Measurements from ENCODE around the gene GRHL1.

GRHL1 gene

DNA sequence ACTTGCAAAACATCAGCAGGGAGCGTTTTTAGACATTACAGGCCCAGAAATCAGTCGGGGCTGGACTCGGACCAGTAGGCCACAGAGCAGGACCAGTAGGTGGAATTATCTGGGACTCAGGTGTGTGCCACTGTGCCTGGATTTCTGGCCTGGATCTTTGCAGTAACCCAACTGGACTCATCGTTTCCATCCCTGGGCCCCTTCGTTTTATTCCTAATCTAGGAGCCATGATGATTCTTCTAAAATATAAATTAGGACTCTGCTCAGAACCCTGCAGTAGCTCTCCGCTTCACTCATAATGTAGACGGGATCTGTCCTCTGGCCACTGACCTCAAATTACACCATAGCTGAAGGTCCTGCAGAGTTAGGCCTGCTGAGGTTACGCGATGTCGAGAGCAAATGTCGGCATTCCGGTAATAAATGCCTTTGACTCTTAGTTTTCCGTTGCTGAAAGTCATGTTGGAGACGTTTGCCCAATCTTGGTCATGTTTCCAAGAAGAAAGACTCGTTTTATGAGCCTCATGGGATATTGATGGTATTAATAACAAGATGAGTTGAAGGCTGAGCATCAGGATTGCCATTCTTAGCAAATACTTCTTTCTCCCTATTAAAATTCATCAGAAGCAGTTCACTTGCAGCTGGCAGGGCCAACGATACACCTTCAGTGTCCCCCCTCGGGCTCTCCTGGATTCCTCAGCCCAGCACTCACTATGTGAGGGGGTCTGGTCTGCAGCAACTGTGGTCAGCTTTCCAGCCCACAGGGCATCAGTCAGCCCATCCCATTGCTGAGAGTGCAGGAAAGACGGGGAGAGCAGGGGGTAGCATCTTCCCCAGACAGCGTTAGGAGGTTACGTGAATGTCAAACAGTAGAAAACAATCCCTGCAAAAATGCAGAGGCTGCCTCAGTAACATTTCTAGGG is 52.0 kb downstream of the GRHL1 start:
- ChIA-PET POLR2A (no interaction called here), CTCF (no interaction called here)
- H3K4me1 ChIP-seq (ENCODE audit: control insufficient read depth, insufficient read depth, low read length) = no peaks in the 10 kb centered on the region

More for the DNA sequence above, 52.0 kb downstream of the GRHL1 start:
- Histone ChIP-seq H3K36me3 (ENCODE audit: control insufficient read depth in 2 of 2, insufficient read depth in 1 of 2, low read length in 2 of 2) (peaks cover 13 to 29% of the 10 kb centered on the region in 2 experiments), H3K4me3 (ENCODE audit: low read depth, low read length) (no peak overlapping the region), H3K9me3 (ENCODE audit: control insufficient read depth, insufficient read depth, low read depth, low read length) (no peaks in the 10 kb centered on the region), H3K27ac (ENCODE audit: extremely low read depth, low read depth, low read length) (no peak overlapping the region)
- TF ChIP-seq, protein P1, sequence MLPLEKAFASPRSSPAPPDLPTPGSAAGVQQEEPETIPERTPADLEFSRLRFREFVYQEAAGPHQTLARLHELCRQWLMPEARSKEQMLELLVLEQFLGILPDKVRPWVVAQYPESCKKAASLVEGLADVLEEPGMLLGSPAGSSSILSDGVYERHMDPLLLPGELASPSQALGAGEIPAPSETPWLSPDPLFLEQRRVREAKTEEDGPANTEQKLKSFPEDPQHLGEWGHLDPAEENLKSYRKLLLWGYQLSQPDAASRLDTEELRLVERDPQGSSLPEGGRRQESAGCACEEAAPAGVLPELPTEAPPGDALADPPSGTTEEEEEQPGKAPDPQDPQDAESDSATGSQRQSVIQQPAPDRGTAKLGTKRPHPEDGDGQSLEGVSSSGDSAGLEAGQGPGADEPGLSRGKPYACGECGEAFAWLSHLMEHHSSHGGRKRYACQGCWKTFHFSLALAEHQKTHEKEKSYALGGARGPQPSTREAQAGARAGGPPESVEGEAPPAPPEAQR (tag by site-specific recombination; IDR thresholded peaks at IDR 0.05) = no peak
- no peak for TF ChIP-seq YY1 (tag by site-specific recombination; IDR thresholded peaks at IDR 0.05)
- TF ChIP-seq, protein P2, sequence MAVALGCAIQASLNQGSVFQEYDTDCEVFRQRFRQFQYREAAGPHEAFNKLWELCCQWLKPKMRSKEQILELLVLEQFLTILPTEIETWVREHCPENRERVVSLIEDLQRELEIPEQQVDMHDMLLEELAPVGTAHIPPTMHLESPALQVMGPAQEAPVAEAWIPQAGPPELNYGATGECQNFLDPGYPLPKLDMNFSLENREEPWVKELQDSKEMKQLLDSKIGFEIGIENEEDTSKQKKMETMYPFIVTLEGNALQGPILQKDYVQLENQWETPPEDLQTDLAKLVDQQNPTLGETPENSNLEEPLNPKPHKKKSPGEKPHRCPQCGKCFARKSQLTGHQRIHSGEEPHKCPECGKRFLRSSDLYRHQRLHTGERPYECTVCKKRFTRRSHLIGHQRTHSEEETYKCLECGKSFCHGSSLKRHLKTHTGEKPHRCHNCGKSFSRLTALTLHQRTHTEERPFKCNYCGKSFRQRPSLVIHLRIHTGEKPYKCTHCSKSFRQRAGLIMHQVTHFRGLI (tag by site-specific recombination; IDR thresholded peaks at IDR 0.05) = no peak
- no peak for TF ChIP-seq ZNF391 (tag by site-specific recombination; IDR thresholded peaks at IDR 0.05; ENCODE audit: borderline replicate concordance, low read depth)
- TF ChIP-seq ZNF416 (tag by site-specific recombination; IDR thresholded peaks at IDR 0.05) = no peak
- no peak for TF ChIP-seq ZNF2 (tag by site-specific recombination; IDR thresholded peaks at IDR 0.05)
- TF ChIP-seq, protein P3, sequence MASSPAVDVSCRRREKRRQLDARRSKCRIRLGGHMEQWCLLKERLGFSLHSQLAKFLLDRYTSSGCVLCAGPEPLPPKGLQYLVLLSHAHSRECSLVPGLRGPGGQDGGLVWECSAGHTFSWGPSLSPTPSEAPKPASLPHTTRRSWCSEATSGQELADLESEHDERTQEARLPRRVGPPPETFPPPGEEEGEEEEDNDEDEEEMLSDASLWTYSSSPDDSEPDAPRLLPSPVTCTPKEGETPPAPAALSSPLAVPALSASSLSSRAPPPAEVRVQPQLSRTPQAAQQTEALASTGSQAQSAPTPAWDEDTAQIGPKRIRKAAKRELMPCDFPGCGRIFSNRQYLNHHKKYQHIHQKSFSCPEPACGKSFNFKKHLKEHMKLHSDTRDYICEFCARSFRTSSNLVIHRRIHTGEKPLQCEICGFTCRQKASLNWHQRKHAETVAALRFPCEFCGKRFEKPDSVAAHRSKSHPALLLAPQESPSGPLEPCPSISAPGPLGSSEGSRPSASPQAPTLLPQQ (tag by site-specific recombination; IDR thresholded peaks at IDR 0.05) = no peak
- TF ChIP-seq ZNF16 (tag by site-specific recombination; IDR thresholded peaks at IDR 0.05; ENCODE audit: low read depth) = no peak
- no peak for TF ChIP-seq ZNF341 (tag by site-specific recombination; IDR thresholded peaks at IDR 0.05; ENCODE audit: low read depth)
- no peak for TF ChIP-seq ZNF701 (tag by site-specific recombination; IDR thresholded peaks at IDR 0.05)
- no peak for TF ChIP-seq ZNF354C (tag by site-specific recombination; IDR thresholded peaks at IDR 0.05; ENCODE audit: borderline replicate concordance, low read depth)
- TF ChIP-seq KLF10 (tag by site-specific recombination; IDR thresholded peaks at IDR 0.05) = no peak
- TF ChIP-seq, protein P4, sequence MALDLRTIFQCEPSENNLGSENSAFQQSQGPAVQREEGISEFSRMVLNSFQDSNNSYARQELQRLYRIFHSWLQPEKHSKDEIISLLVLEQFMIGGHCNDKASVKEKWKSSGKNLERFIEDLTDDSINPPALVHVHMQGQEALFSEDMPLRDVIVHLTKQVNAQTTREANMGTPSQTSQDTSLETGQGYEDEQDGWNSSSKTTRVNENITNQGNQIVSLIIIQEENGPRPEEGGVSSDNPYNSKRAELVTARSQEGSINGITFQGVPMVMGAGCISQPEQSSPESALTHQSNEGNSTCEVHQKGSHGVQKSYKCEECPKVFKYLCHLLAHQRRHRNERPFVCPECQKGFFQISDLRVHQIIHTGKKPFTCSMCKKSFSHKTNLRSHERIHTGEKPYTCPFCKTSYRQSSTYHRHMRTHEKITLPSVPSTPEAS (tag by site-specific recombination; IDR thresholded peaks at IDR 0.05) = no peak
- TF ChIP-seq, protein P5, sequence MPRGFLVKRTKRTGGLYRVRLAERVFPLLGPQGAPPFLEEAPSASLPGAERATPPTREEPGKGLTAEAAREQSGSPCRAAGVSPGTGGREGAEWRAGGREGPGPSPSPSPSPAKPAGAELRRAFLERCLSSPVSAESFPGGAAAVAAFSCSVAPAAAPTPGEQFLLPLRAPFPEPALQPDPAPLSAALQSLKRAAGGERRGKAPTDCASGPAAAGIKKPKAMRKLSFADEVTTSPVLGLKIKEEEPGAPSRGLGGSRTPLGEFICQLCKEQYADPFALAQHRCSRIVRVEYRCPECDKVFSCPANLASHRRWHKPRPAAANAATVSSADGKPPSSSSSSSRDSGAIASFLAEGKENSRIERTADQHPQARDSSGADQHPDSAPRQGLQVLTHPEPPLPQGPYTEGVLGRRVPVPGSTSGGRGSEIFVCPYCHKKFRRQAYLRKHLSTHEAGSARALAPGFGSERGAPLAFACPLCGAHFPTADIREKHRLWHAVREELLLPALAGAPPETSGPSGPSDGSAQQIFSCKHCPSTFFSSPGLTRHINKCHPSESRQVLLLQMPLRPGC (tag by site-specific recombination; IDR thresholded peaks at IDR 0.05) = no peak
- TF ChIP-seq, protein P6, sequence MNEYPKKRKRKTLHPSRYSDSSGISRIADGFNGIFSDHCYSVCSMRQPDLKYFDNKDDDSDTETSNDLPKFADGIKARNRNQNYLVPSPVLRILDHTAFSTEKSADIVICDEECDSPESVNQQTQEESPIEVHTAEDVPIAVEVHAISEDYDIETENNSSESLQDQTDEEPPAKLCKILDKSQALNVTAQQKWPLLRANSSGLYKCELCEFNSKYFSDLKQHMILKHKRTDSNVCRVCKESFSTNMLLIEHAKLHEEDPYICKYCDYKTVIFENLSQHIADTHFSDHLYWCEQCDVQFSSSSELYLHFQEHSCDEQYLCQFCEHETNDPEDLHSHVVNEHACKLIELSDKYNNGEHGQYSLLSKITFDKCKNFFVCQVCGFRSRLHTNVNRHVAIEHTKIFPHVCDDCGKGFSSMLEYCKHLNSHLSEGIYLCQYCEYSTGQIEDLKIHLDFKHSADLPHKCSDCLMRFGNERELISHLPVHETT (tag by site-specific recombination; IDR thresholded peaks at IDR 0.05) = no peak
- no peak for TF ChIP-seq ZNF132 (tag by site-specific recombination; IDR thresholded peaks at IDR 0.05; ENCODE audit: borderline replicate concordance)
- TF ChIP-seq SETDB1 (IDR thresholded peaks at IDR 0.05; ENCODE audit: insufficient read length, low read length) = no peak
- no peak for TF ChIP-seq GLI4 (tag by site-specific recombination; IDR thresholded peaks at IDR 0.05)
- no peak for TF ChIP-seq ZNF514 (tag by site-specific recombination; IDR thresholded peaks at IDR 0.05)
- TF ChIP-seq ZNF248 (tag by site-specific recombination; IDR thresholded peaks at IDR 0.05) = no peak
